ENCODE results near the gene ZFPL1.

GRCh38 chr11:65040847-65041622 is 43.0 kb upstream of the ZFPL1 start, which contains the start of gene SAC3D1:
- TF ChIP-seq CTCF (IDR thresholded peaks at IDR 0.05) (no peak), POLR2A (IDR thresholded peaks at IDR 0.05) (no peak)
